ENCODE data around the gene GTPBP6. TPM values are rescaled to one million over a fixed set of nuclear protein-coding genes. Genes with fewer than 3 reads are reported as not detected.
A peak's percentile ranks its signal among the peaks of the same experiment; 100 is the strongest.
"Not testable (repeated sequence)": the region's sequence is repeated elsewhere in the genome, so short reads cannot be mapped to it uniquely, and the experiment has no call there.

GTPBP6 gene
- total RNA-seq, 1 donor from 2014 or later = 33.2 TPM

- DNase-seq (ENCODE audit: low read depth in 2 of 2) = peak; percentile 97 to 100
Observed at GRCh38 chrX:318068-318738, 393 bp downstream of the GTPBP6 start.

DNA sequence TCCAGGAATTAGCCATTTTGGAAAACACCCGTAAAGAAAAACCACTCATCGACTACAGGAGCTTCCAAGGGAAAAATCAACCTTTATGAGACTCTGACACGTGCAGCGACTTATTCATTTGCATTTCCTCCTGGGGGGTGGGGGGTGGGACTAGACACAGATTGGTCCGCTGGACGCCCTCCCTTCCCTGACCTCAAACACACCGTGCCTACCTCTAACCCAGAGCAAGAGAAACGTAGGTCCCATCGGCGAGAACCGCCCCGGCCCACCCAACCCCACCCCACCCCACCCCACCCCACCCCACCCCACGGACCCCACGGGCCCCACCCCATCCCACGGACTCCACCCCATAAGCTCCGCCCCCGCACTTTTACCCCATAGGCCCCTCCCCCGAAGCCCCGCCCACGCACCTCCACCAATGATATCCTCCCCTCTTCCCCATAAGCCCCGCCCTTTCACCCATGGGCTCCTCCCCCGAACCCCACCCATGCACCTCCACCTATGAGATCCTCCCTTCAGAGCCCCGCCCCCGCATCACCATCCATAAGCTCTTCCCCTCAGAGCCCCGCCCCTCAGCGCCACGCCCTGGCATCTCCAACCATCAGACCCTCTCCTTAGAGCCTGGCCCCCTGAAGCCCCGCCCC lies 1.1 kb downstream of the GTPBP6 start:
- DNase-seq (ENCODE audit: low read depth in 2 of 2) = no peak

DNA sequence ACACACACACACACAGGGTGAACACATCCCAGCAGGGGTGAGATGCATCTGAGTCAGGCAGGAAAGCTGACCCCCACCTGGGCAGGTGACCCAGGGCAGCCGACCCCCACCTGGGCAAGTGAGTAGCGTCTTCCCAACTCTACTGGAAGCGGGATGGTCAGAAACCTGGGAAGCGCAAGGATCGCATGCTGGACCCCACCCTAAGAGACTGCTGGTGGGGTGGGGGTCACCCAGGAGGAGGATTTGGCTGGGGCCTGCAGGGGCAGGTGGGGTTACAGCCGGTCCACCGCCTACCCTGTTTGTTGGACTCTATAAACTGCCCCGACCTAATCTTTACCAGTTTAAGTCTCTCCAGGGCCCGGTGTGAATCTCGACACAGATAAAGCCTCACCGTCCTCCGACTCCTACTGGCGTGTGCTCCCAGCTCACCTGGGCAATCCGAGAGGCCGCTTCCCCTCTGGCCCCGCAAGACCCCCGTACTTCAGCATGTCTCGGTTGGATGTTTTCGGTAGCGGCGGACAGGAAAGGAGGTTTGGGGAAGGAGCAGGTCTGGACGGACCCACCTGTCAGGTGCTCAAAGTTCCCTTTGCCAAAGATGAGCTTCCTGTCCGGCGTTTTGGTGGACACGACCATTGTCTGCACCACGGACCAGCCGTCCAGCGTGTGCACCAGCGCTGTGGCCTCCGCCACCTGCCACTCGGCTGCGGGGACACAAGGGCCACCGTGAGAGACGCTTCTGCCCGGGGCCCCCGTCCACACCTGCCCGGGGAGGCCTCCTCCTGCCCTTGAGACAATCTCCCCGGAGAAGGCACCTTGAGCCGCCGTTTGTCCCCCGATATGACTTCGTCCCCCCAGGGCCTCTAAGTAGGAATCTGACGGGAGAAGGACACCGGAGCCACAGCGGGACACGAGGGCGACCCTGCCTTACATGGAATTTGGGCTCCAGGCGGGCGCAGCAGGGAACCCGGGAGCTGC lies 2.0 kb downstream of the GTPBP6 start:
- DNase-seq (ENCODE audit: low read depth in 2 of 2) = no peak

GRCh38 chrX:314781-315595 lies 3.6 kb downstream of the GTPBP6 start:
- peak in 1 of 2 donors; percentile 24 for DNase-seq (ENCODE audit: low read depth in 2 of 2)

- no peak for DNase-seq (ENCODE audit: low read depth in 2 of 2)
Observed at GRCh38 chrX:314049-314448, 4.5 kb downstream of the GTPBP6 start.

DNA sequence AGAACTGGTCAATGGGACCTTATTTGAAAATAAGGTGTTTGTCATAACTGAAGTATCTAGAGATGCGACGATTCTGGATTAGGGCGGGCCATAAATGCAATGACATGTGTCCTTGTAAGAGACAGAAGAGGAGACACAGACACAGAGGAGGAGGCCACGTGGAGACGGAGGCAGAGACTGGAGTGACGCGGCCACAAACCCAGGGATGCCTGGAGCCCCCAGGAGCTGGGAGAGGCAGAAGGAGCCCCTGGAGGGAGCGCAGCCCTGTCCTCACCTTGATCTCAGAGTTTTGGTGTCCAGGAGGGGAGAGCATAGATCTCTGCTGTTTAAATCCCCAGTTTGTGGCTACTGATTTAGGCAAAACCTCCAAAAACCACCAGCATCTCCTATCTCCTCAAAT lies 5.0 kb downstream of the GTPBP6 start:
- DNase-seq (ENCODE audit: low read depth in 2 of 2) = no peak

DNA sequence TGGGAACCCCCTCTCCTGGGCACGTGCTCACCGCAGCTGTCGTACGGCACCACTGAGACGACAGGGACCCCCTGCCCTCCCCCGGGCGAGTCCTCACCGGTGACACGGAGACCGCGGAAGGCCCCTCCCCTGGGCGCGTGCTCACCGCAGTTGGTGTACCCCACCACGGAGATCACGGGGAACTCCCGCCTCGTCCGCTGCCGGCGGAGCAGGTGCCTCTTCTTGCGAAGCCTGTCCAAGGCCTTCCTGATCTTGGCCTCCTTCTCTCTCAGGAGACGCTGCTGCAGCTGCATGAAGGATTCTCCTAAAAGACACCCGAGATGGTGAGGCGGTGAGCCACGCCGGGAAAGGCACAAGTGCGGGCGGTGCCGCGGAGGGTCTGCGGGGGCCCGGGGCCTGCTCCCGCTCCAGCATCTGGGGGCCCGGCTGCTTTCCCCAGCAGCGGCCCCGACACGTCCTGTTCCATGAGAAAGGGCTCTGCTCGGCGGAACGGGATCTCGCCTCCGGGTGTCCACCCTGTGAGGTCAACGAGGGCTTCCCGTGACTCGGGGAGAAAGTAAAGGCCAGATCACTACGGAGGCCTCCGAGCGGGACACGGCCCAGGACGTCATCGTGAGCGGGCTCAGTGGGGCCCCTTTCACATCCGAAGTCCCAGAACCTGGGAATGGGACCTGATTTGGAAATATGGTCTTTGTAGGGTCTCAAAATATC lies 5.8 kb downstream of the GTPBP6 start:
- DNase-seq (ENCODE audit: low read depth in 2 of 2) = no peak

- no peak for DNase-seq (ENCODE audit: low read depth in 2 of 2)
Observed at GRCh38 chrX:311156-312129, 7.2 kb downstream of the GTPBP6 start.

DNA sequence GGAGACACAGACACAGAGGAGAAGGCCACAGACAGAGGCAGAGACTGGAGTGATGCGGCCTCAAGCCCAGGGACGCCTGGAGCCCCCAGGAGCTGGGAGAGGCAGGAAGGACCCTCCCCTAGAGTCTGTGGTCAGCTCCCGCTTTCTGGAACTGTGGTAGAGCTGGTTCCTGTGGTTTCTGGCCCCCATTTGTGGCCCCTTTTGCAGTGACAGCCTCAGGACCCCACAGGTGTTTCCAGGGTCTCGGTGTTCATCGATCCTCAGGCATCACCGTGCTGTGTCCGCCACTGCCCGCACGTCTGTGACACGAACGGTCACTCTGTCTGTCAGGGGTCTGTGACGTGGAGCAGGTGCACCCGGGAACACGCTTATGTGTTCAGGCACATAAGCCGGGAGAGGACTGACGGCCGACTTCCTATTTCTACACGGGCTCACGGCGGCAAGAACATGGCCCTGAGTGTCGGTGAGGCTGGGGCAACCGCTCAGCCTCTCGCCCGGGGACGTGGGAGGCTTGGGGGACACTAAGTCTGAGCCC lies 7.9 kb downstream of the GTPBP6 start:
- no peak for DNase-seq (ENCODE audit: low read depth in 2 of 2)

GRCh38 chrX:308821-309520 lies 9.6 kb downstream of the GTPBP6 start:
- DNase-seq (ENCODE audit: low read depth in 2 of 2) = no peak

DNA sequence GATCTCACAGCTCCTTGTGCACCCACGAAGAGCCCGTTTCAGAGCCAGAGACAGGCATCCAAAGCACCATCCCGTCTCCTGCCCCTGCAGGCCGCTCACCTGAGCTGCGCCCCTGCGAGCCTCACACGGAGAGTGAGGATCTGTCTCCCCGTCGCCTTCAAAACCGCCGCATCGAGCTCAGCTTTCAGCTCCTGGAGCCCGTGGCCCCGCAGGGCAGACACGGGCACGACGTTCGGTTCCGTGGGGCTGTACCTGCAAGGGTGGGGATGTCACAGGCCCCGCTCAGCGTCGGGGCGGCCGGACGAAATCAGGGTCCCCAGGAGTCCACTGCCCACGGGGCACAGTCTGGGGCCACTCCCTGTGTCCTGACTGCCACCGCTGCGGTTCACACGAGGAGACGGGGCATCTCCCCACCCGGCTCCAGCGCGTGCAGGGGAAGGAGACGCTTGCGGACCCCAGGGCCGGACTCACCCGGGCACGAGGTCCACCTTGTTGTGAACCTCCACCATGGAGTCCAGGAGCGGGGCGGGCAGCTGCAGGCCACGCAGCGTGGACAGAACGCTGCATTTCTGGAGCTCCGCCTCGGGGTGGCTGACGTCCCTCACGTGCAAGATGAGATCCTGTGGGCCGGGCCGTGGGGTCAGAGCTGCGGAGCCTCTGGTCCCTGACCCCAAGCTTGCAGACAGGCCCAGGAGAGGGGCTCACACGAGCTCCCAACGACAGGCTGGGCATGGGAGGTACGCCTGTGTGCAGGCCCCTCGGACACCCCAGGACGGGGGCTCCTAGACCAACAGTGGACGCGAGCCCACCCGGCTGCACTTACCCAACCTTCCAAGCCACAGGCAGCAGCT lies 11.1 kb downstream of the GTPBP6 start:
- no peak for DNase-seq (ENCODE audit: low read depth in 2 of 2)

- not testable (repeated sequence) for DNase-seq (ENCODE audit: low read depth in 2 of 2)
Observed at GRCh38 chrX:306614-307251, 11.9 kb downstream of the GTPBP6 start.

DNA sequence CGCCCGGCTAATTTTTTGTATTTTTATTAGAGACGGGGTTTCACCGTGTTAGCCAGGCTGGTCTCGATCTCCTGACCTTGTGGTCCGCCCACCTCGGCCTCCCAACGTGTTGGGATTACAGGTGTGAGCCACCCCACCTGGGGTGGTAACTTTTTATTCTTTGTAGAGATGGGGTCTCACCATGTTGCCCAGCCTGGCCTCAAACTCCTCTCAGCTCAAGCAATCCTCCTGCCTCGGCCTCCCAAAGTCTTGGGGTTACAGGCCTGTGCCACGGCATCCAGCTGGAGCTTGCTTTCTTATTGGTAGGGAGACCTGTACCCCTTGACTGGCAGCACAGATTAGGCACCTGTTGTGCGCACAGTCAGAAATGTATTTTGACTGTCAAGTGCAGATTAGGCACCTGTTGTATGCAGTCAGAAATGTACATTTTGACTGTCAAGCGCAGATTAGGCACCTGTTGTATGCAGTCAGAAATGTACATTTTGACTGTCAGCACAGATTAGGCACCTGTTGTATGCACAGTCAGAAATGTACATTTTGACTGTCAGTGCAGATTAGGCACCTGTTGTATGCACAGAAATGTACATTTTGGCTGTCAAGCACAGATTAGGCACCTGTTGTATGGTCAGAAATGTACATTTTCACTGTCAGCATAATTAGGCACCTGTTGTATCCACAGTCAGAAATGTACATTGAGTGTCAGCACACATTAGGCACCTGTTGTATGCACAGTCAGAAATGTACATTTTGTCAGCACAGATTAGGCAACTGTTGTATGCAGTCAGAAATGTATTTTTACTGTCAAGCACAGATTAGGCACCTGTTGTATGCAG lies 12.6 kb downstream of the GTPBP6 start:
- DNase-seq (ENCODE audit: low read depth in 2 of 2) = not testable (repeated sequence)

DNA sequence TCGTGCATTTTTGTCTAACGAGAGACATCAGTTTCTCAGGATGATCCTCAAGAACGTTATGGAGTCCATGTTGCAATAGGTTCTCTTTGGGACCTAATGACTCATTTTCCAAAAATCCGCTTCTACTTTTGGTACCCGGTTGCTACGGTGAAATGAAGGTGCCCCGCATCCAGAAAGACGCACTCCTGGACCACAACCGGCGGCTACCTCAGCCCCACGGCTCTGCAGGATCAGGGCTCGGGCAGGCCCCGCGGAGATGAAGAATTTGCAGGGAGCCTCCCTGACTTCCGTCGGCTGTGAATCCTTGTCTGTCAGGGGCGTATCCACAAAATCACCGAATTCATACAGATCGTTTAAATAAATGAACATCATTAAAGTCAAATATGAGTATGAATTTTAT lies 15.6 kb downstream of the GTPBP6 start:
- DNase-seq (ENCODE audit: low read depth in 2 of 2) = no peak

DNA sequence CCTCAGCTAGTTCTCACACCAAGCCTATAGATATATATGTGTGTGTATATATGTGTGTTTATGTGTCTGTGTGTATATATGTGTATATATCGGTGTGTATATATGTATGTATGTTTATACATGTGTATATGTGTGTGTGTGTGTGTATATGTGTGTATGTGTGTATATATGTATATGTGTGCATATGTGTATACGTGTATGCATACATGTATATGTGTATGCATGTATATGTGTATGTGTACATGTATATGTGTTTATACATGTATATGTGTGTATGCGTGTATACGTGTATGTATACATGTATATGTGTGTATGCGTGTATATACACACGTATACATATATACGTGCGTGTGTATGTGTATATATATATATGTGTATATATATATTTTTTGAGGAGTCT lies 18.3 kb downstream of the GTPBP6 start:
- DNase-seq (ENCODE audit: low read depth in 2 of 2) = no peak

DNA sequence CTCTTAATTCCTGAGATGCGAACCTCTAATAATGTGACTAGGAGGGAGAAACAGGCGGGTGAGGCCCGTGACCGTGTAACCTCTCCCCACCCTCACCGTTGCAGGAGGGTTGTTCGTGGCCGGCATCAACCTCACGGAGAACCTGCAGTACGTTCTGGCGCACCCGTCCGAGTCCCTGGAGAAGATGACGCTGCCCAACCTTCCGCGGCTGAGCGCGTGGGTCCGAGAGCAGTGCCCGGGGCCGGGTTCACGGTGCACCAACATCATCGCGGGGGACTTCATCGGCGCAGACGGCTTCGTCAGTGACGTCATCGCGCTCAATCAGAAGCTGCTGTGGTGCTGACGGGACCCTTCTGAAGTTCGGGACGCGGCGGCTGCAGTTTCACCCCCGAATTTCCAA lies 19.6 kb downstream of the GTPBP6 start:
- no peak for DNase-seq (ENCODE audit: low read depth in 2 of 2)
